HUDEP-2 (cell line): ENCODE measurements around the gene CNTNAP2.
"Not testable (repeated sequence)": the region's sequence is repeated elsewhere in the genome, so short reads cannot be mapped to it uniquely, and the experiment has no call there.

Source experiments
- DNase-seq, 76 experiments: peaks; one replicate each; lab custom pipeline; 2025; ENCODE audit not compliant: unreplicated experiment in 76 of 76; lab: John Stamatoyannopoulos, UW

Gene CNTNAP2

GRCh38 chr7:147779949-147780348, 1663.3 kb downstream of the CNTNAP2 start:
- no peak for DNase-seq

GRCh38 chr7:147796581-147796980, 1680.0 kb downstream of the CNTNAP2 start:
- no peak for DNase-seq

- DNase-seq = no peak
Measured at GRCh38 chr7:147798001-147798400, 1681.4 kb downstream of the CNTNAP2 start.

- not testable (repeated sequence) for DNase-seq
Measured at GRCh38 chr7:147801762-147802161, 1685.2 kb downstream of the CNTNAP2 start.

- DNase-seq = no peak
Measured at GRCh38 chr7:147803151-147803550, 1686.5 kb downstream of the CNTNAP2 start.

GRCh38 chr7:147803606-147804005, 1687.0 kb downstream of the CNTNAP2 start:
- no peak for DNase-seq

GRCh38 chr7:147804032-147804431, 1687.4 kb downstream of the CNTNAP2 start:
- no peak for DNase-seq

GRCh38 chr7:147805996-147806576, 1689.5 kb downstream of the CNTNAP2 start:
- DNase-seq = no peak

GRCh38 chr7:147809786-147810185, 1693.2 kb downstream of the CNTNAP2 start:
- DNase-seq = no peak

- no peak for DNase-seq
Measured at GRCh38 chr7:147810269-147810668, 1693.7 kb downstream of the CNTNAP2 start.

- no peak for DNase-seq
Measured at GRCh38 chr7:147811923-147812322, 1695.3 kb downstream of the CNTNAP2 start.

- DNase-seq = no peak
Measured at GRCh38 chr7:147813316-147813715, 1696.7 kb downstream of the CNTNAP2 start.

GRCh38 chr7:147818317-147818716, 1701.7 kb downstream of the CNTNAP2 start:
- no peak for DNase-seq

GRCh38 chr7:147824671-147825070, 1708.1 kb downstream of the CNTNAP2 start:
- DNase-seq = no peak

GRCh38 chr7:147829016-147829415, 1712.4 kb downstream of the CNTNAP2 start:
- no peak for DNase-seq

- no peak for DNase-seq
Measured at GRCh38 chr7:147833557-147833956, 1717.0 kb downstream of the CNTNAP2 start.

- DNase-seq = no peak
Measured at GRCh38 chr7:147833970-147834369, 1717.4 kb downstream of the CNTNAP2 start.

- no peak for DNase-seq
Measured at GRCh38 chr7:147852833-147853232, 1736.2 kb downstream of the CNTNAP2 start.

GRCh38 chr7:147857152-147858140, 1740.8 kb downstream of the CNTNAP2 start:
- DNase-seq = no peak

GRCh38 chr7:147858421-147858820, 1741.8 kb downstream of the CNTNAP2 start:
- no peak for DNase-seq

- DNase-seq = no peak
Measured at GRCh38 chr7:147859033-147859432, 1742.4 kb downstream of the CNTNAP2 start.

GRCh38 chr7:147859486-147859885, 1742.9 kb downstream of the CNTNAP2 start:
- DNase-seq = no peak
